SK-N-SH (cell line): Measurements from ENCODE around the gene PARP9. TPM values are rescaled to one million over a fixed set of nuclear protein-coding genes. Genes with fewer than 3 reads are reported as not detected.

Source experiments
- CTCF ChIA-PET: fragments of 300-600, 350-600 bp; formaldehyde crosslinking; extraction: SDS; loops from one replicate; lab custom pipeline; 2021; lab: Yijun Ruan, JAX
- POLR2A ChIA-PET: fragments of 350-600 bp; sonication (Branson Sonifier 250); formaldehyde crosslinking; extraction: SDS; loops from one replicate; lab custom pipeline; 2020; ENCODE audit warnings: antibody characterized with exemption, inconsistent platforms; lab: Yijun Ruan, JAX
- DNase-seq: peaks from one replicate; pipeline ENCODE4 v3.0.0; 2012
- H2AFZ ChIP-seq: fragments of 200-600 bp; sonication (generic); 2 replicates; pipeline ENCODE4 v1.8.1; 2016; ENCODE audit warnings: antibody characterized with exemption, mild to moderate bottlenecking, low read depth
- H3F3A ChIP-seq: fragments of 200-600 bp; sonication (generic); replicated peaks from 2 replicates; pipeline ENCODE3; 2016; ENCODE audit warnings: antibody characterized with exemption, mild to moderate bottlenecking; ENCODE audit not compliant: insufficient read depth
- H3K27ac ChIP-seq, 2 experiments: fragments of 200-500 bp in 1 of 2; fragments of 200-600 bp in 1 of 2; sonication (Bioruptor generic) in 1 of 2; sonication (generic), shearing (Covaris generic) in 1 of 2; 2 replicates each; pipeline versions ENCODE4 v1.5.1 to v1.6.1; 2014 to 2016; ENCODE audit warnings: low read depth in 2 of 2, inconsistent platforms in 1 of 2, low read length in 1 of 2, mild to moderate bottlenecking in 1 of 2, mixed read lengths in 1 of 2
- H3K27me3 ChIP-seq: fragments of 200-600 bp; sonication (generic), shearing (Covaris generic); 2 replicates; pipeline ENCODE4 v1.6.1; 2016; ENCODE audit warnings: mixed run types; ENCODE audit not compliant: insufficient read depth
- H3K36me3 ChIP-seq, 2 experiments: fragments of 200-500 bp in 1 of 2; fragments of 200-600 bp in 1 of 2; sonication (Bioruptor generic) in 1 of 2; sonication (generic) in 1 of 2; replicated peaks in 1 of 2; 2 replicates each; pipeline versions ENCODE3 to v1.5.1; 2014 to 2016; ENCODE audit warnings: low read length in 1 of 2, mild to moderate bottlenecking in 1 of 2; ENCODE audit not compliant: insufficient read depth in 2 of 2, control insufficient read depth in 1 of 2
- H3K4me1 ChIP-seq, 2 experiments: fragments of 200-500 bp in 1 of 2; fragments of 200-600 bp in 1 of 2; sonication (Bioruptor generic) in 1 of 2; sonication (generic), shearing (Covaris generic) in 1 of 2; 2 replicates each; pipeline versions ENCODE4 v1.5.1 to v1.6.1; 2014 to 2016; ENCODE audit warnings: low read depth in 1 of 2, low read length in 1 of 2, mixed run types in 1 of 2; ENCODE audit not compliant: insufficient read depth in 2 of 2, control insufficient read depth in 1 of 2
- H3K4me2 ChIP-seq: fragments of 200-600 bp; sonication (generic), shearing (Covaris generic); 2 replicates; pipeline ENCODE4 v1.6.1; 2017; ENCODE audit warnings: mixed run types
- H3K4me3 ChIP-seq, 2 experiments: fragments of 200-500 bp in 1 of 2; fragments of 200-600 bp in 1 of 2; sonication (Bioruptor generic) in 1 of 2; sonication (generic), shearing (Covaris generic) in 1 of 2; 2 replicates each; pipeline versions ENCODE4 v1.5.1 to v1.8.1; 2014 to 2016; ENCODE audit warnings: low read depth in 2 of 2, inconsistent platforms in 1 of 2, low read length in 1 of 2, mild to moderate bottlenecking in 1 of 2, mixed read lengths in 1 of 2, moderate library complexity in 1 of 2
- H3K79me2 ChIP-seq: fragments of 200-600 bp; sonication (generic); 2 replicates; pipeline ENCODE4 v1.8.1; 2017; ENCODE audit warnings: mild to moderate bottlenecking; ENCODE audit not compliant: insufficient read depth
- H3K9ac ChIP-seq: fragments of 200-600 bp; sonication (generic); 2 replicates; pipeline ENCODE4 v1.6.1; 2017; ENCODE audit warnings: mixed run types
- H3K9me2 ChIP-seq: fragments of 200-600 bp; sonication (generic); 2 replicates; pipeline ENCODE4 v1.6.1; 2017; ENCODE audit warnings: mixed run types
- H3K9me3 ChIP-seq: fragments of 200-600 bp; sonication (generic); 2 replicates; pipeline ENCODE4 v1.6.1; 2017; ENCODE audit warnings: mixed run types, mild to moderate bottlenecking, moderate library complexity
- H4K20me1 ChIP-seq: fragments of 200-600 bp; sonication (generic); 2 replicates; pipeline ENCODE4 v1.6.1; 2017; ENCODE audit warnings: mild to moderate bottlenecking, mixed run types; ENCODE audit not compliant: insufficient read depth
- CTCF ChIP-seq: fragments of 200-600 bp; sonication (generic); IDR thresholded peaks from 2 replicates; pipeline ENCODE4 v1.6.1; 2017; ENCODE audit warnings: antibody characterized with exemption, mild to moderate bottlenecking, moderate library complexity
- ELF1 ChIP-seq: IDR thresholded peaks from 2 replicates; pipeline ENCODE4 v1.4.0; 2012
- FOXJ3 ChIP-seq: sonication (generic); formaldehyde crosslinking; IDR thresholded peaks from 2 replicates; pipeline ENCODE4 v1.5.1; 2020; ENCODE audit warnings: mild to moderate bottlenecking, missing genetic modification reagents
- FOXM1 ChIP-seq: IDR thresholded peaks from 2 replicates; pipeline ENCODE4 v1.4.0; 2012; ENCODE audit warnings: low read depth, mild to moderate bottlenecking
- GABPA ChIP-seq: IDR thresholded peaks from 2 replicates; pipeline ENCODE4 v1.4.0; 2012; ENCODE audit warnings: low read depth, mild to moderate bottlenecking
- GATA2 ChIP-seq: sonication (generic); formaldehyde crosslinking; IDR thresholded peaks from 2 replicates; pipeline ENCODE4 v1.5.0; 2020; ENCODE audit warnings: mild to moderate bottlenecking, missing genetic modification reagents
- JUND ChIP-seq: IDR thresholded peaks from 2 replicates; pipeline ENCODE4 v1.4.0; 2012
- MEF2A ChIP-seq: IDR thresholded peaks from 2 replicates; pipeline ENCODE4 v1.4.0; 2012; ENCODE audit warnings: low read depth, borderline replicate concordance
- MXI1 ChIP-seq: IDR thresholded peaks from 2 replicates; pipeline ENCODE4 v1.6.1; 2012; ENCODE audit warnings: mild to moderate bottlenecking, low read depth, low read length, improper control_type of control experiment
- NFIC ChIP-seq: IDR thresholded peaks from 2 replicates; pipeline ENCODE4 v1.4.0; 2012; ENCODE audit warnings: borderline replicate concordance
- RAD21 ChIP-seq: IDR thresholded peaks from 2 replicates; pipeline ENCODE4 v1.6.1; 2012; ENCODE audit warnings: mild to moderate bottlenecking, low read length
- RFX5 ChIP-seq: IDR thresholded peaks from 2 replicates; pipeline ENCODE4 v1.6.1; 2012; ENCODE audit warnings: mild to moderate bottlenecking, improper control_type of control experiment, low read length
- SMC3 ChIP-seq: IDR thresholded peaks from 2 replicates; pipeline ENCODE4 v1.6.1; 2012; ENCODE audit warnings: low read depth, low read length, improper control_type of control experiment
- TAF1 ChIP-seq: IDR thresholded peaks from 2 replicates; pipeline ENCODE4 v1.6.1; 2012; ENCODE audit warnings: low read depth, mild to moderate bottlenecking, low read length, moderate library complexity, borderline replicate concordance
- TCF12 ChIP-seq: IDR thresholded peaks from 2 replicates; pipeline ENCODE4 v1.4.0; 2012
- USF1 ChIP-seq: IDR thresholded peaks from 2 replicates; pipeline ENCODE4 v1.4.0; 2012; ENCODE audit warnings: low read depth, borderline replicate concordance
- polyA plus RNA-seq, 3 experiments: library from polyadenylated mRNA; depleted of rRNA; stranded (reverse); fragments of >200 nt; gene quantifications; 2 replicates each; pipeline ENCODE4 v1.2.3, GENCODE V29; 2012
- TF ChIP-seq, protein P1 (sequence below): IDR thresholded peaks from 2 replicates; pipeline ENCODE4 v1.4.0; 2012; ENCODE audit warnings: low read depth, borderline replicate concordance
- TF ChIP-seq, protein P2 (sequence below): fragments of 150-350 bp; IDR thresholded peaks from 2 replicates; pipeline ENCODE4 v1.6.1; 2016; ENCODE audit warnings: mild to moderate bottlenecking, low read depth, low read length
- TF ChIP-seq, protein P3 (sequence below): IDR thresholded peaks from 2 replicates; pipeline ENCODE4; 2012

PARP9 gene
- polyA plus RNA-seq, 1 of the 3 experiments (the other 2 are of a cell fraction): 13.5 TPM

DNA sequence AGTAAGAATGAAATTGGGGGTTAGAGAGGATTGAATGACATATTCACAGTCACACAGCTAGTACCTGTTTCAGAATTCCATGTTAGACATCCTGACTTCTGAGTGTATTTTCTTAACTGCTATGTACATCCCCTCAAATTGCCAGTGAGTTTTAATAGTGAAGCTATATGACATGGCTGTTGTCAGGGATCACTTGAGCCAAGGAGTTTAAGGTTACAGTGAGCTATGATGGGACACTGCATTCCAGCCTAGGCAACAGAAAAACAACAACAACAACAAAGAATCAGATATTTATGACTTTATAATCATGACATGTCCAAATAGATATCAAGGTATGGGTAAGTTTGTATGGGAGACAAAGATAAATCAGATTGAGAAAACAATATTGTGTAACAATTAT, 29.9 kb upstream of the PARP9 start:
- Histone ChIP-seq H3K27me3 (no peaks in the 10 kb centered on the region), H3K4me2 (no peak overlapping the region), H3K79me2 (no peaks in the 10 kb centered on the region), H4K20me1 (no peaks in the 10 kb centered on the region), H3K4me1 (no peaks in the 10 kb centered on the region), H3K9ac (no peak overlapping the region), H3K9me2 (no peaks in the 10 kb centered on the region), H3K27ac (no peak overlapping the region), H3F3A (no peaks in the 10 kb centered on the region), H3K4me3 (no peak overlapping the region), H3K36me3 (no peaks in the 10 kb centered on the region), H3K9me3 (no peaks in the 10 kb centered on the region)
- DNase-seq: no peak
- CTCF ChIA-PET: no interaction called here
- no peak for TF ChIP-seq CTCF
- TF ChIP-seq RFX5: no peak
- TF ChIP-seq, protein P1, sequence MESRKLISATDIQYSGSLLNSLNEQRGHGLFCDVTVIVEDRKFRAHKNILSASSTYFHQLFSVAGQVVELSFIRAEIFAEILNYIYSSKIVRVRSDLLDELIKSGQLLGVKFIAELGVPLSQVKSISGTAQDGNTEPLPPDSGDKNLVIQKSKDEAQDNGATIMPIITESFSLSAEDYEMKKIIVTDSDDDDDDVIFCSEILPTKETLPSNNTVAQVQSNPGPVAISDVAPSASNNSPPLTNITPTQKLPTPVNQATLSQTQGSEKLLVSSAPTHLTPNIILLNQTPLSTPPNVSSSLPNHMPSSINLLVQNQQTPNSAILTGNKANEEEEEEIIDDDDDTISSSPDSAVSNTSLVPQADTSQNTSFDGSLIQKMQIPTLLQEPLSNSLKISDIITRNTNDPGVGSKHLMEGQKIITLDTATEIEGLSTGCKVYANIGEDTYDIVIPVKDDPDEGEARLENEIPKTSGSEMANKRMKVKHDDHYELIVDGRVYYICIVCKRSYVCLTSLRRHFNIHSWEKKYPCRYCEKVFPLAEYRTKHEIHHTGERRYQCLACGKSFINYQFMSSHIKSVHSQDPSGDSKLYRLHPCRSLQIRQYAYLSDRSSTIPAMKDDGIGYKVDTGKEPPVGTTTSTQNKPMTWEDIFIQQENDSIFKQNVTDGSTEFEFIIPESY: no peak
- TF ChIP-seq JUND: no peak
- TF ChIP-seq FOXJ3 (CRISPR knock-in tag): no peak
- TF ChIP-seq USF1: no peak
- no peak for TF ChIP-seq MEF2A
- TF ChIP-seq TAF1: no peak
- TF ChIP-seq GABPA: no peak
- no peak for TF ChIP-seq ELF1
- no peak for TF ChIP-seq TCF12
- TF ChIP-seq RAD21: no peak
- TF ChIP-seq NFIC: no peak
- TF ChIP-seq, protein P2, sequence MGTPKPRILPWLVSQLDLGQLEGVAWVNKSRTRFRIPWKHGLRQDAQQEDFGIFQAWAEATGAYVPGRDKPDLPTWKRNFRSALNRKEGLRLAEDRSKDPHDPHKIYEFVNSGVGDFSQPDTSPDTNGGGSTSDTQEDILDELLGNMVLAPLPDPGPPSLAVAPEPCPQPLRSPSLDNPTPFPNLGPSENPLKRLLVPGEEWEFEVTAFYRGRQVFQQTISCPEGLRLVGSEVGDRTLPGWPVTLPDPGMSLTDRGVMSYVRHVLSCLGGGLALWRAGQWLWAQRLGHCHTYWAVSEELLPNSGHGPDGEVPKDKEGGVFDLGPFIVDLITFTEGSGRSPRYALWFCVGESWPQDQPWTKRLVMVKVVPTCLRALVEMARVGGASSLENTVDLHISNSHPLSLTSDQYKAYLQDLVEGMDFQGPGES: no peak
- TF ChIP-seq MXI1: no peak
- no peak for TF ChIP-seq GATA2 (CRISPR knock-in tag)
- no peak for TF ChIP-seq SMC3
- TF ChIP-seq, protein P3, sequence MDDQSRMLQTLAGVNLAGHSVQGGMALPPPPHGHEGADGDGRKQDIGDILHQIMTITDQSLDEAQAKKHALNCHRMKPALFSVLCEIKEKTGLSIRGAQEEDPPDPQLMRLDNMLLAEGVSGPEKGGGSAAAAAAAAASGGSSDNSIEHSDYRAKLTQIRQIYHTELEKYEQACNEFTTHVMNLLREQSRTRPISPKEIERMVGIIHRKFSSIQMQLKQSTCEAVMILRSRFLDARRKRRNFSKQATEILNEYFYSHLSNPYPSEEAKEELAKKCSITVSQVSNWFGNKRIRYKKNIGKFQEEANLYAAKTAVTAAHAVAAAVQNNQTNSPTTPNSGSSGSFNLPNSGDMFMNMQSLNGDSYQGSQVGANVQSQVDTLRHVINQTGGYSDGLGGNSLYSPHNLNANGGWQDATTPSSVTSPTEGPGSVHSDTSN: no peak
- no peak for TF ChIP-seq FOXM1
- TF ChIP-seq, all 33 proteins: peak for 0
- POLR2A ChIA-PET: no interaction called here
- H2AFZ ChIP-seq: no peak overlapping the region
